Osteoblast (primary cell): ENCODE data around the gene PRRT4. TPM values are rescaled to one million over a fixed set of nuclear protein-coding genes. Genes with fewer than 3 reads are reported as not detected.

Experiments used
- DNase-seq: peaks from one replicate; pipeline ENCODE4 v3.0.0; 2011; ENCODE audit warnings: low spot score, mixed read lengths; ENCODE audit not compliant: insufficient read length; ENCODE audit errors: missing footprints
- H2AFZ ChIP-seq: 2 replicates; pipeline ENCODE4 v1.6.0; 2011; ENCODE audit warnings: mild to moderate bottlenecking, low read length
- H3K27ac ChIP-seq: 2 replicates; pipeline ENCODE4 v1.5.1; 2011; ENCODE audit warnings: mild to moderate bottlenecking, low read depth, low read length, moderate library complexity
- H3K27me3 ChIP-seq: 2 replicates; pipeline ENCODE4 v1.6.0; 2012; ENCODE audit warnings: mild to moderate bottlenecking, control low read depth, inconsistent platforms, low read length, moderate library complexity; ENCODE audit not compliant: insufficient read depth
- H3K36me3 ChIP-seq: 2 replicates; pipeline ENCODE4 v1.5.1; 2011; ENCODE audit warnings: mild to moderate bottlenecking, low read length, control low read depth, moderate library complexity; ENCODE audit not compliant: insufficient read depth
- H3K4me1 ChIP-seq: 2 replicates; pipeline ENCODE4 v1.5.1; 2011; ENCODE audit warnings: mild to moderate bottlenecking, low read length, control low read depth, moderate library complexity; ENCODE audit not compliant: insufficient read depth
- H3K4me2 ChIP-seq: 2 replicates; pipeline ENCODE4 v1.6.0; 2011; ENCODE audit warnings: mild to moderate bottlenecking, low read length; ENCODE audit not compliant: insufficient read depth
- H3K4me3 ChIP-seq: fragments of 200-600 bp; sonication (generic); 3 replicates; pipeline ENCODE4 v1.5.1; 2012; ENCODE audit warnings: mild to moderate bottlenecking, low read length, inconsistent platforms; ENCODE audit not compliant: insufficient read depth
- H3K79me2 ChIP-seq: 2 replicates; pipeline ENCODE4 v1.6.0; 2012; ENCODE audit warnings: mild to moderate bottlenecking, low read length, control low read depth, inconsistent platforms; ENCODE audit not compliant: insufficient read depth
- H3K9me3 ChIP-seq: 2 replicates; pipeline ENCODE4 v1.5.1; 2011; ENCODE audit warnings: low read depth, low read length, control low read depth
- H4K20me1 ChIP-seq: 2 replicates; pipeline ENCODE4 v1.6.0; 2012; ENCODE audit warnings: mild to moderate bottlenecking, low read length, control low read depth; ENCODE audit not compliant: insufficient read depth
- CTCF ChIP-seq: IDR thresholded peaks from 2 replicates; pipeline ENCODE4 v1.5.1; 2011; ENCODE audit warnings: mild to moderate bottlenecking, low read depth, low read length, moderate library complexity; ENCODE audit errors: extremely low read depth
- total RNA-seq: library from RNA; depleted of rRNA; stranded (reverse); fragments of >200 nt; gene quantifications from 2 replicates; pipeline ENCODE4 v1.2.3, GENCODE V29; 2012

Gene PRRT4
- total RNA-seq, 1 donor = not detected

GRCh38 chr7:128350708-128351295 lies 10.7 kb downstream of the PRRT4 start:
- Histone ChIP-seq H3K27ac (no peak overlapping the region), H2AFZ (no peak overlapping the region), H4K20me1 (no peaks in the 10 kb centered on the region), H3K4me2 (no peak overlapping the region), H3K79me2 (no peaks in the 10 kb centered on the region), H3K4me3 (no peak overlapping the region), H3K27me3 (peaks cover 51% of the 10 kb centered on the region), H3K4me1 (no peaks in the 10 kb centered on the region), H3K9me3 (no peaks in the 10 kb centered on the region), H3K36me3 (no peaks in the 10 kb centered on the region)
- no peak for TF ChIP-seq CTCF
- DNase-seq = no peak

- no peak overlapping the region for H2AFZ ChIP-seq
- no peak for DNase-seq
- no peaks in the 10 kb centered on the region for H3K9me3 ChIP-seq
- no peak overlapping the region for H3K4me3 ChIP-seq
- H3K27ac ChIP-seq = no peak overlapping the region
- peaks cover 47% of the 10 kb centered on the region for H3K27me3 ChIP-seq
- H4K20me1 ChIP-seq = no peaks in the 10 kb centered on the region
- no peak for TF ChIP-seq CTCF
- H3K4me2 ChIP-seq = no peak overlapping the region
- no peaks in the 10 kb centered on the region for H3K36me3 ChIP-seq
- no peaks in the 10 kb centered on the region for H3K4me1 ChIP-seq
- no peaks in the 10 kb centered on the region for H3K79me2 ChIP-seq
These were observed 12.0 kb downstream of the PRRT4 start for GRCh38 chr7:128349466-128349825.

GRCh38 chr7:128347647-128348097 lies 13.8 kb downstream of the PRRT4 start:
- Histone ChIP-seq H3K27ac (no peak overlapping the region), H3K36me3 (no peaks in the 10 kb centered on the region), H3K79me2 (peaks cover 9% of the 10 kb centered on the region), H3K4me3 (no peak overlapping the region), H3K4me1 (peaks cover 5% of the 10 kb centered on the region), H4K20me1 (no peaks in the 10 kb centered on the region), H3K9me3 (no peaks in the 10 kb centered on the region), H3K27me3 (peaks cover 37% of the 10 kb centered on the region), H2AFZ (no peak overlapping the region), H3K4me2 (no peak overlapping the region)
- DNase-seq = peak; percentile 97
- peak; percentile 86 for TF ChIP-seq CTCF

GRCh38 chr7:128344431-128344774 lies 17.1 kb downstream of the PRRT4 start:
- H3K27me3 ChIP-seq = peaks cover 10% of the 10 kb centered on the region
- TF ChIP-seq CTCF = no peak
- peaks cover 13% of the 10 kb centered on the region for H3K4me1 ChIP-seq
- H3K9me3 ChIP-seq = no peaks in the 10 kb centered on the region
- no peak for DNase-seq
- H2AFZ ChIP-seq = peak overlapping the region; percentile 89
- H3K27ac ChIP-seq = no peak overlapping the region
- H3K4me2 ChIP-seq = peak overlapping the region; percentile 97
- H4K20me1 ChIP-seq = no peaks in the 10 kb centered on the region
- no peak overlapping the region for H3K4me3 ChIP-seq
- H3K79me2 ChIP-seq = peaks cover 42% of the 10 kb centered on the region
- H3K36me3 ChIP-seq = peaks cover 2% of the 10 kb centered on the region
